GM18508 (cell line): ENCODE results near the gene ZDHHC5.

Experiments
- ATAC-seq: cut with Tn5 transposase; IDR thresholded peaks from one replicate; pipeline ENCODE4 v1.9.1; 2021; ENCODE audit warnings: moderate number of reproducible peaks; ENCODE audit not compliant: insufficient read depth, unreplicated experiment

ZDHHC5 gene

GRCh38 chr11:57667736-57668433 lies at the start of gene ZDHHC5:
ZDHHC5 (plus strand) TSS chr11:57668114; CDS start chr11:57673091, 4,977 bp downstream.
- ATAC-seq: peak; percentile 70

- no peak for ATAC-seq
Measured at GRCh38 chr11:57618438-57618837, 49.5 kb upstream of the ZDHHC5 start.

GRCh38 chr11:57619331-57619730 lies 48.6 kb upstream of the ZDHHC5 start:
- no peak for ATAC-seq

- ATAC-seq: no peak
Measured at GRCh38 chr11:57620467-57620866, 47.4 kb upstream of the ZDHHC5 start.

- no peak for ATAC-seq
Measured at GRCh38 chr11:57622263-57622662, 45.7 kb upstream of the ZDHHC5 start.

- ATAC-seq: no peak
Measured at GRCh38 chr11:57624864-57625263, 43.0 kb upstream of the ZDHHC5 start.

GRCh38 chr11:57626895-57627294 lies 41.0 kb upstream of the ZDHHC5 start:
- ATAC-seq: no peak

GRCh38 chr11:57630171-57630570 lies 37.7 kb upstream of the ZDHHC5 start:
- no peak for ATAC-seq

- ATAC-seq: no peak
Measured at GRCh38 chr11:57632116-57632515, 35.8 kb upstream of the ZDHHC5 start.

GRCh38 chr11:57633394-57634070 lies 34.4 kb upstream of the ZDHHC5 start:
- ATAC-seq: no peak

GRCh38 chr11:57634311-57634710 lies 33.6 kb upstream of the ZDHHC5 start:
- no peak for ATAC-seq

GRCh38 chr11:57635246-57635645 lies 32.7 kb upstream of the ZDHHC5 start:
- ATAC-seq: no peak

- no peak for ATAC-seq
Measured at GRCh38 chr11:57637626-57638004, 30.3 kb upstream of the ZDHHC5 start.

GRCh38 chr11:57638005-57638781 lies 29.7 kb upstream of the ZDHHC5 start:
- ATAC-seq: no peak

GRCh38 chr11:57638811-57639320 lies 29.0 kb upstream of the ZDHHC5 start:
- no peak for ATAC-seq

- no peak for ATAC-seq
Measured at GRCh38 chr11:57639321-57640067, 28.4 kb upstream of the ZDHHC5 start.

- ATAC-seq: no peak
Measured at GRCh38 chr11:57640068-57640800, 27.7 kb upstream of the ZDHHC5 start.

GRCh38 chr11:57641011-57641807 lies 26.7 kb upstream of the ZDHHC5 start:
- no peak for ATAC-seq

GRCh38 chr11:57643802-57644201 lies 24.1 kb upstream of the ZDHHC5 start:
- no peak for ATAC-seq
